ENCODE data around the gene FGG. TPM values are rescaled to one million over a fixed set of nuclear protein-coding genes. Genes with fewer than 3 reads are reported as not detected.

The FGG gene
- polyA plus RNA-seq, 3 donors, result not detected

DNA sequence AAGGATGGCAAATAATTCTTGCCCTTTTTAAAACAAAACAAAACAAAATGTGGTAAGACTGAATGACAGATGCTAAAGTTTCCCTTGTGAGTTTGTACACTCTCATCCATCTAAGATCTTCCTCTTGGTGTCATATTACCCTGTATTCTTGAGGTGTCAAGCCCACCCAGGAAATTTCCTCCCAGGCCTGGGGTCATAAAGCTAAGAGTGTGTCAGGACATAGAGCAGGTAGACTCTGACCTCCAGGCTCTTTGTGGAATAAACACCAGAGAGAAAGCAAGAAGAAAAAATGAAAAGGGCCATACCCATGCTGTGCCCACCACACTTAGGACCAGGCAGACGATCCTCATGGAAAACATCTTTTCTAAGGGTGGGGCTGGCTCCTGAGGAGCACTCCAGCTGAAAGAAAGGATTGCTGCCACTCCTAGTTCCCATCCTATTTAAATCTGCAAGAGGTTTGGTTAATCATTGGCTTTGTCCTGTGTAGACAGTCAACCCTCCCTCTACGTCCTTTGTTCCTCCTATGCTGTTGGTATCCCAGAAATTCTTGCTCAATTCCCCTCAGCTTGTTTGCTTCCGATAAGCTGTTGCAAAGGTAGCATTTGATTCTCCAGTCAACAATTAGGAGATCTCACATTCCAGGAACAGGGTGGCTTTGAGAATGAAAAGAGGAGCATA, 22.0 kb downstream of the FGG start, which contains the start of gene FGA:
FGA (minus strand) TSS at position 414 of the 678 bp plus-strand sequence; CDS start at position 359, 55 bp downstream.
- no peaks in the 10 kb centered on the region for H3K4me1 ChIP-seq (ENCODE audit: control insufficient read depth in 1 of 2, insufficient read depth in 2 of 2, low read length in 2 of 2)

More for the DNA sequence above, 22.0 kb downstream of the FGG start, which contains the start of gene FGA:
- Histone ChIP-seq H2AFZ (ENCODE audit: insufficient read depth, low read depth, low read length, poor library complexity, severe bottlenecking) (no peak within 1 kb of the TSS), H3K4me3 (replicated peaks in 1 of 3; ENCODE audit: low read depth in 2 of 3, low read length in 3 of 3) (no peak within 1 kb of the TSS), H3K9ac (ENCODE audit: insufficient read depth, low read length, poor library complexity, severe bottlenecking) (no peak within 1 kb of the TSS), H3K36me3 (replicated peaks in 1 of 2; ENCODE audit: control insufficient read depth in 1 of 2, insufficient read depth in 2 of 2, low read length in 2 of 2) (no peaks in the 10 kb centered on the region), H4K20me1 (ENCODE audit: insufficient read depth, low read length) (no peaks in the 10 kb centered on the region), H3K79me2 (ENCODE audit: insufficient read depth, low read length) (no peaks in the 10 kb centered on the region), H3K27ac (ENCODE audit: low read depth in 1 of 2, low read length in 2 of 2) (no peak within 1 kb of the TSS), H3K4me2 (replicated peaks; ENCODE audit: extremely low read depth, low read length, poor library complexity, severe bottlenecking) (no peak within 1 kb of the TSS), H3K9me3 (replicated peaks in 1 of 2; ENCODE audit: control insufficient read depth in 1 of 2, insufficient read depth in 1 of 2, low read length in 2 of 2) (no peaks in the 10 kb centered on the region), H3K27me3 (ENCODE audit: control insufficient read depth in 2 of 2, insufficient read depth in 2 of 2, low read length in 2 of 2) (peaks cover 0 to 2% of the 10 kb centered on the region in 2 donors)
- no peak within 1 kb of the TSS for H3K4me3 Mint-ChIP-seq
- H3K9me3 Mint-ChIP-seq, result peaks cover 0 to 1% (median 0%) of the 10 kb centered on the region in 7 donors
- TF ChIP-seq CTCF (IDR thresholded peaks at IDR 0.05), result no peak
- no peaks in the 10 kb centered on the region for H3K4me1 Mint-ChIP-seq
- intact Hi-C loops (cut with micrococcal nuclease), result no loop called here
- no peaks in the 10 kb centered on the region for H3K36me3 Mint-ChIP-seq
- WGBS (ENCODE audit: insufficient coverage), result no CpG with 5 or more reads among the region's 3 CpGs
- H3K27me3 Mint-ChIP-seq (ENCODE audit: low read depth in 3 of 3), result peaks cover 6 to 10% (median 8%) of the 10 kb centered on the region in 3 donors
- H3K27ac Mint-ChIP-seq, result no peak within 1 kb of the TSS
- no peak for DNase-seq
